ENCODE measurements around the gene DIO3.
"Not testable (repeated sequence)": the region's sequence is repeated elsewhere in the genome, so short reads cannot be mapped to it uniquely, and the experiment has no call there.

The DIO3 gene

GRCh38 chr14:101559250-101559623 is 2.1 kb upstream of the DIO3 start:
- no peak for DNase-seq (ENCODE audit: low spot score)

- peak; percentile 79 for DNase-seq (ENCODE audit: low spot score)
These were observed 1.4 kb upstream of the DIO3 start for GRCh38 chr14:101559624-101560533.

GRCh38 chr14:101560534-101561113 is 671 bp upstream of the DIO3 start:
- DNase-seq (ENCODE audit: low spot score) = no peak

GRCh38 chr14:101561897-101562490 is 699 bp downstream of the DIO3 start:
- no peak for DNase-seq (ENCODE audit: low spot score)

- DNase-seq (ENCODE audit: low spot score) = no peak
These were observed 1.5 kb downstream of the DIO3 start for GRCh38 chr14:101562659-101563351.

- DNase-seq (ENCODE audit: low spot score) = no peak
These were observed 2.0 kb downstream of the DIO3 start for GRCh38 chr14:101563352-101563653.

GRCh38 chr14:101563654-101564443 is 2.6 kb downstream of the DIO3 start:
- no peak for DNase-seq (ENCODE audit: low spot score)

GRCh38 chr14:101564444-101564776 is 3.1 kb downstream of the DIO3 start:
- no peak for DNase-seq (ENCODE audit: low spot score)

GRCh38 chr14:101564819-101565698 is 3.8 kb downstream of the DIO3 start:
- no peak for DNase-seq (ENCODE audit: low spot score)

- DNase-seq (ENCODE audit: low spot score) = no peak
These were observed 6.0 kb downstream of the DIO3 start for GRCh38 chr14:101567252-101567651.

GRCh38 chr14:101571004-101571403 is 9.7 kb downstream of the DIO3 start:
- DNase-seq (ENCODE audit: low spot score) = no peak

- DNase-seq (ENCODE audit: low spot score) = not testable (repeated sequence)
These were observed 11.2 kb downstream of the DIO3 start for GRCh38 chr14:101572526-101572925.

GRCh38 chr14:101573289-101573688 is 12.0 kb downstream of the DIO3 start:
- DNase-seq (ENCODE audit: low spot score) = no peak

GRCh38 chr14:101575581-101575980 is 14.3 kb downstream of the DIO3 start:
- DNase-seq (ENCODE audit: low spot score) = no peak

- no peak for DNase-seq (ENCODE audit: low spot score)
These were observed 16.1 kb downstream of the DIO3 start for GRCh38 chr14:101577221-101577909.

GRCh38 chr14:101578489-101578888 is 17.2 kb downstream of the DIO3 start:
- no peak for DNase-seq (ENCODE audit: low spot score)

- no peak for DNase-seq (ENCODE audit: low spot score)
These were observed 18.2 kb downstream of the DIO3 start for GRCh38 chr14:101579372-101580080.

- no peak for DNase-seq (ENCODE audit: low spot score)
These were observed 20.5 kb downstream of the DIO3 start for GRCh38 chr14:101581806-101582205.

- no peak for DNase-seq (ENCODE audit: low spot score)
These were observed 21.0 kb downstream of the DIO3 start for GRCh38 chr14:101582294-101582693.

Measured in SW480 (cell line).